ENCODE results near the gene CROT.

- TF ChIP-seq CTCF (IDR thresholded peaks at IDR 0.05; ENCODE audit: low read depth, low read length, poor library complexity, severe bottlenecking): no peak
- no peak for TF ChIP-seq EZH2phosphoT487 (IDR thresholded peaks at IDR 0.05; ENCODE audit: borderline replicate concordance, low read length)
These were observed 35.4 kb downstream of the CROT start for GRCh38 chr7:87380905-87381304.
